Skeletal muscle satellite cell (primary cell): ENCODE data around the gene MKX.

Source experiments
- H3K27me3 ChIP-seq: 2 replicates; pipeline ENCODE4 v1.7.0; 2013; ENCODE audit warnings: low read length; ENCODE audit not compliant: control insufficient read depth, insufficient read depth
- H3K36me3 ChIP-seq: 2 replicates; pipeline ENCODE4 v1.7.0; 2013; ENCODE audit warnings: mild to moderate bottlenecking, control low read depth, low read length; ENCODE audit not compliant: insufficient read depth
- H3K4me1 ChIP-seq: 2 replicates; pipeline ENCODE4 v1.7.0; 2013; ENCODE audit warnings: low read length; ENCODE audit not compliant: control insufficient read depth, insufficient read depth
- H3K4me2 ChIP-seq: 2 replicates; pipeline ENCODE4 v1.7.0; 2013; ENCODE audit warnings: mild to moderate bottlenecking, low read length
- H3K4me3 ChIP-seq: 2 replicates; pipeline ENCODE4 v1.7.0; 2013; ENCODE audit warnings: low read length
- H3K9ac ChIP-seq: 2 replicates; pipeline ENCODE4 v1.7.0; 2013; ENCODE audit warnings: mild to moderate bottlenecking, low read depth, low read length, moderate library complexity
- H3K9me3 ChIP-seq: replicated peaks from 2 replicates; pipeline ENCODE4 v1.7.0; 2013; ENCODE audit warnings: mild to moderate bottlenecking, control low read depth, low read length

The MKX gene

GRCh38 chr10:27644307-27644939 is 101.2 kb downstream of the MKX start:
- Histone ChIP-seq H3K36me3 (no peaks in the 10 kb centered on the region), H3K4me1 (peaks cover 22% of the 10 kb centered on the region), H3K9me3 (no peaks in the 10 kb centered on the region), H3K4me3 (no peak overlapping the region), H3K4me2 (no peak overlapping the region), H3K27me3 (no peaks in the 10 kb centered on the region), H3K9ac (no peak overlapping the region)

- Histone ChIP-seq H3K9me3 (no peaks in the 10 kb centered on the region), H3K4me1 (peaks cover 22% of the 10 kb centered on the region), H3K9ac (no peak overlapping the region), H3K4me3 (no peak overlapping the region), H3K4me2 (no peak overlapping the region), H3K27me3 (no peaks in the 10 kb centered on the region), H3K36me3 (no peaks in the 10 kb centered on the region)
Measured at GRCh38 chr10:27643301-27643700, 102.3 kb downstream of the MKX start.

- H3K27me3 ChIP-seq: no peaks in the 10 kb centered on the region
- H3K4me2 ChIP-seq: no peak overlapping the region
- H3K9me3 ChIP-seq: no peaks in the 10 kb centered on the region
- no peaks in the 10 kb centered on the region for H3K36me3 ChIP-seq
- H3K4me3 ChIP-seq: no peak overlapping the region
- peaks cover 21% of the 10 kb centered on the region for H3K4me1 ChIP-seq
- H3K9ac ChIP-seq: no peak overlapping the region
Measured at GRCh38 chr10:27642023-27642589, 103.5 kb downstream of the MKX start.

- Histone ChIP-seq H3K9ac (no peak overlapping the region), H3K4me1 (no peaks in the 10 kb centered on the region), H3K4me3 (no peak overlapping the region), H3K27me3 (no peaks in the 10 kb centered on the region), H3K4me2 (no peak overlapping the region), H3K36me3 (no peaks in the 10 kb centered on the region), H3K9me3 (no peaks in the 10 kb centered on the region)
Measured at GRCh38 chr10:27638071-27638750, 107.4 kb downstream of the MKX start.

- no peaks in the 10 kb centered on the region for H3K9me3 ChIP-seq
- no peak overlapping the region for H3K4me3 ChIP-seq
- H3K4me2 ChIP-seq: no peak overlapping the region
- H3K4me1 ChIP-seq: no peaks in the 10 kb centered on the region
- no peaks in the 10 kb centered on the region for H3K27me3 ChIP-seq
- H3K9ac ChIP-seq: no peak overlapping the region
- H3K36me3 ChIP-seq: no peaks in the 10 kb centered on the region
Measured at GRCh38 chr10:27637601-27638000, 108.0 kb downstream of the MKX start.

GRCh38 chr10:27636816-27637215 is 108.8 kb downstream of the MKX start:
- Histone ChIP-seq H3K9me3 (no peaks in the 10 kb centered on the region), H3K4me3 (no peak overlapping the region), H3K9ac (no peak overlapping the region), H3K36me3 (no peaks in the 10 kb centered on the region), H3K4me2 (no peak overlapping the region), H3K27me3 (no peaks in the 10 kb centered on the region), H3K4me1 (no peaks in the 10 kb centered on the region)

- Histone ChIP-seq H3K4me2 (no peak overlapping the region), H3K9me3 (no peaks in the 10 kb centered on the region), H3K4me1 (no peaks in the 10 kb centered on the region), H3K9ac (no peak overlapping the region), H3K36me3 (no peaks in the 10 kb centered on the region), H3K4me3 (no peak overlapping the region), H3K27me3 (no peaks in the 10 kb centered on the region)
Measured at GRCh38 chr10:27635699-27636270, 109.8 kb downstream of the MKX start.

- no peak overlapping the region for H3K4me3 ChIP-seq
- H3K9ac ChIP-seq: no peak overlapping the region
- H3K36me3 ChIP-seq: no peaks in the 10 kb centered on the region
- H3K9me3 ChIP-seq: no peaks in the 10 kb centered on the region
- no peaks in the 10 kb centered on the region for H3K4me1 ChIP-seq
- H3K27me3 ChIP-seq: no peaks in the 10 kb centered on the region
- H3K4me2 ChIP-seq: no peak overlapping the region
Measured at GRCh38 chr10:27635290-27635689, 110.3 kb downstream of the MKX start.

GRCh38 chr10:27628621-27629020 is 117.0 kb downstream of the MKX start:
- Histone ChIP-seq H3K9me3 (no peaks in the 10 kb centered on the region), H3K4me3 (no peak overlapping the region), H3K9ac (no peak overlapping the region), H3K36me3 (no peaks in the 10 kb centered on the region), H3K4me1 (peaks cover 9% of the 10 kb centered on the region), H3K4me2 (no peak overlapping the region), H3K27me3 (no peaks in the 10 kb centered on the region)

- H3K4me3 ChIP-seq: no peak overlapping the region
- H3K36me3 ChIP-seq: no peaks in the 10 kb centered on the region
- H3K27me3 ChIP-seq: no peaks in the 10 kb centered on the region
- H3K9me3 ChIP-seq: no peaks in the 10 kb centered on the region
- peaks cover 14% of the 10 kb centered on the region for H3K4me1 ChIP-seq
- H3K4me2 ChIP-seq: no peak overlapping the region
- H3K9ac ChIP-seq: no peak overlapping the region
Measured at GRCh38 chr10:27626890-27627289, 118.7 kb downstream of the MKX start.

- Histone ChIP-seq H3K4me1 (peaks cover 26% of the 10 kb centered on the region), H3K27me3 (no peaks in the 10 kb centered on the region), H3K4me2 (no peak overlapping the region), H3K36me3 (no peaks in the 10 kb centered on the region), H3K4me3 (no peak overlapping the region), H3K9me3 (no peaks in the 10 kb centered on the region), H3K9ac (peak overlapping the region; percentile 57)
Measured at GRCh38 chr10:27625452-27626211, 120.0 kb downstream of the MKX start.
